DMS53 treated with DMSO at 0.1 percent for 48 hours (cell line): ENCODE data around the gene CYS1.
"Not testable (repeated sequence)": the region's sequence is repeated elsewhere in the genome, so short reads cannot be mapped to it uniquely, and the experiment has no call there.

ENCODE experiments used
- DNase-seq: peaks from one replicate; lab custom pipeline; 2025; ENCODE audit not compliant: unreplicated experiment; lab: John Stamatoyannopoulos, UW

Gene CYS1

DNA sequence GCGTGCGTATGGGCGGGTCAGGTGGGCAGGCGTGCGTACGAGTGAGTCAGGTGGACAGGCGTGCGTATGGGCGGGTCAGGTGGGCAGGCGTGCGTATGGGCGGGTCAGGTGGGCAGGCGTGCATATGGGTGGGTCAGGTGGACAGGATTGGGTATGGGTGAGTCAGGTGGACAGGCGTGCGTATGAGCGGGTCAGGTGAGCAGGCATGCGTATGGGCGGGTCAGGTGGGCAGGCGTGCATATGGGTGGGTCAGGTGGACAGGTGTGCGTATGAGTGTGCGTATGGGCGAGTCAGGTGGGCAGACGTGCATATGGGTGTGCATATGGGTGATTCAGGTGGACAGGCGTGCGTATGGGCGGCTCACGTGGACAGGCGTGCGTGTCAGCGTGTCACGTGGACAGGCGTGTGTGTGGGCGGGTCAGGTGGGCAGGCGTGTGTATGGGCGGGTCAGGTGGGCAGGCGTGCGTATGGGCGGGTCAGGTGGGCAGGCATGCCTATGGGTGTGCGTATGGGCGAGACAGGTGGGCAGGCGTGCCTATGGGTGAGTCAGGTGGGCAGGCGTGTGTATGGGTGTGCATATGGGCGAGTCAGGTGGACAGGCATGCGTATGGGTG is 64.7 kb downstream of the CYS1 start:
- not testable (repeated sequence) for DNase-seq

DNA sequence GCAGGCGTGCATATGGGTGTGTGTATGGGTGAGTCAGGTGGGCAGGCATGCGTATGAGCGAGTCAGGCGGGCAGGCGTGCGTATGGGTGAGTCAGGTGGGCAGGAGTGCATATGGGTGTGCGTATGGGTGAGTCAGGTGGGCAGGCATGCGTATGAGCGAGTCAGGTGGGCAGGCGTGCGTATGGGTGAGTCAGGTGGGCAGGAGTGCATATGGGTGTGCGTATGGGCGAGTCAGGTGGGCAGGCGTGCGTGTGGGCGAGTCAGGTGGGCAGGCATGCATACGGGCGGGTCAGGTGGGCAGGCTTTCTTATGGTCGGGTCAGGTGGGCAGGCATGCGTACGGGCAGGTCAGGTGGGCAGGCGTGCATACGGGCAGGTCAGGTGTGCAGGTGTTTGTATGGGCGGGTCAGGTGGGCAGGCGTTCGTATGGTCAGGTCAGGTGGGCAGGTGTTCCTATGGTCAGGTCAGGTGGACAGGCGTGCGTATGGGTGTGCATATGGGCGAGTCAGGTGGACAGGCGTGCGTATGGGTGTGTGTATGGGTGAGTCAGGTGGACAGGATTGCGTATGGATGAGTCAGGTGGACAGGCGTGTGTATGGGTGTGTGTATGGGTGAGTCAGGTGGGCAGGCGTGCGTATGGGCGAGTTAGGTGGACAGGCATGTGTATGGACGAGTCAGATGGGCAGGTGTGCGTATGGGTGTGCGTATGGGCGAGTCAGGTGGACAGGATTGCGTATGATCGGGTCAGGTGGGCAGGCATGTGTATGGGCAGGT is 65.6 kb downstream of the CYS1 start:
- DNase-seq, result no peak

DNA sequence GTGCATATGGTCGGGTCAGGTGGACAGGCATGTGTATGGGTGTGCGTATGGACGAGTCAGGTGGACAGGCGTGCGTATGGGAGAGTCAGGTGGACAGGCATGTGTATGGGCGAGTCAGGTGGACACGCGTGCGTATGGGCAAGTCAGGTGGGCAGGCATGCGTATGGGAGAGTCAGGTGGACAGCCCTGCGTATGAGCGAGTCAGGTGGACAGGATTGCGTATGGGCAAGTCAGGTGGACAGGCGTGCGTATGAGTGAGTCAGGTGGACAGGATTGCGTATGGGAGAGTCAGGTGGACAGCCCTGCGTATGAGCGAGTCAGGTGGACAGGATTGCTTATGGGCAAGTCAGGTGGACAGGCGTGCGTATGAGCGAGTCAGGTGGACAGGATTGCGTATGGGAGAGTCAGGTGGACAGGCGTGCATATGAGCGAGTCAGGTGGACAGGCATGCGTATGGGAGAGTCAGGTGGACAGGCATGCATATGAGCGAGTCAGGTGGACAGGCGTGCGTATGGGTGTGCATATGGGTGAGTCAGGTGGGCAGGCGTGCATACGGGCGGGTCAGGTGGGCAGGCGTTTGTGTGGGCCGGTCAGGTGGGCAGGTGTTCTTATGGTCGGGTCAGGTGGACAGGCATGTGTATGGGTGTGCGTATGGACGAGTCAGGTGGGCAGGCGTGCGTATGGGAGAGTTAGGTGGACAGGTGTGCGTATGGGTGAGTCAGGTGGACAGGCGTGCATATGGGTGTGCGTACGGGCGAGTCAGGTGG is 66.4 kb downstream of the CYS1 start:
- not testable (repeated sequence) for DNase-seq

DNA sequence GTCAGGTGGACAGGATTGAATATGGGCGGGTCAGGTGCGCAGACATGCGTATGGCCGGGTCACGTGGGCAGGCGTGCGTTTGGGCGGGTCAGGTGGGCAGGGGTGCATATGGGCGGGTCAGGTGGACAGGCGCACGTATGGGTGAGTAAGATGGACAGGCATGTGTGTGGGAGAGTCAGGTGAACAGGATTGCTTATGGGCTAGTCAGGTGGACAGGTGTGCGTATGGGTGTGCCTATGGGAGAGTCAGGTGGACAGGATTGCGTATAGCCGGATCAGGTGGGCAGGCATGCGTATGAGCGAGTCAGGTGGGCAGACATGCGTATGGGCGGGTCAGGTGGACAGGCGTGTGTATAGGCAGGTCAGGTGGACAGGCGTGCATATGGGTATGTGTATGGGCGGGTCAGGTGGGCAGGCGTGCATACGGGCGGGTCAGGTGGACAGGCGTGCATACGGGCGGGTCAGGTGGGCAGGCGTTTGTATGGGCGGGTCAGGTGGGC is 67.2 kb downstream of the CYS1 start:
- DNase-seq, result no peak

DNA sequence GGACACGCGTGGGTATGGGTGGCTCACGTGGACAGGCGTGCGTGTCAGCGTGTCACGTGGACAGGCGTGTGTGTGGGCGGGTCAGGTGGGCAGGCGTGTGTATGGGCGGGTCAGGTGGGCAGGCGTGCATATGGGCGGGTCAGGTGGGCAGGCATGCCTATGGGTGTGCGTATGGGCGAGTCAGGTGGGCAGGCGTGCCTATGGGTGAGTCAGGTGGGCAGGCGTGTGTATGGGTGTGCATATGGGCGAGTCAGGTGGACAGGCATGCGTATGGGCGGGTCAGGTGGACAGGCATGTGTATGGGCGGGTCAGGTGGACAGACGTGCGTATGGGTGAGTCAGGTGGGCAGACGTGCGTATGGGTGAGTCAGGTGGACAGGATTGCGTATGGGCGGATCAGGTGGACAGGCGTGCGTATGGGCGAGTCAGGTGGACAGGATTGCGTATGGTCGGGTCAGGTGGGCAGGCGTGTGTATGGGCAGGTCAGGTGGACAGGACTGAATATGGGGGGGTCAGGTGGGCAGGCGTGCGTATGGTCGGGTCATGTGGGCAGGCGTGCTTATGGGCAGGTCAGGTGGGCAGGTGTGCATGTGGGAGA is 67.7 kb downstream of the CYS1 start:
- DNase-seq, result not testable (repeated sequence)

DNA sequence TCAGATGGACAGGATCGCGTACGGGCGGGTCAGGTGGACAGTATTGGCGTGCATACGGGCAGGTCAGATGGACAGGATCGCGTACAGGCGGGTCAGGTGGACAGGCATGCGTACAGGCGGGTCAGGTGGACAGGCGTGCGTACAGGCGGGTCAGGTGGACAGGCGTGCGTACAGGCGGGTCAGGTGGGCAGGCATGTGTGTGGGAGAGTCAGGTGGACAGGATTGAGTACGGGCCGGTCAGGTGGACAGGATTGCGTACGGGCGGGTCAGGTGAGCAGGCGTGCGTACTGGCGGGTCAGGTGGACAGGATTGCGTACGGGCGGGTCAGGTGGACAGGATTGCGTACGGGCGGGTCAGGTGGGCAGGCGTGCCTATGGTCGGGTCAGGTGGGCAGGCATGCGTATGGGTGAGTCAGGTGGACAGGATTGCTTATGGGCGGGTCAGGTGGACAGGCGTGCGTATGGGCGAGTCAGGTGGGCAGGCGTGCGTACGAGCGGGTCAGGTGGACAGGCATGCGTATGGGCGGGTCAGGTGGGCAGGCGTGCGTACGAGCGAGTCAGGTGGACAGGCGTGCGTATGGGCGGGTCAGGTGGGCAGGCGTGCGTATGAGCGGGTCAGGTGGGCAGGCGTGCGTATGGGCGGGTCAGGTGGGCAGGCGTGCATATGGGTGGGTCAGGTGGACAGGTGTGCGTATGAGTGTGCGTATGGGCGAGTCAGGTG is 68.4 kb downstream of the CYS1 start:
- DNase-seq, result not testable (repeated sequence)

DNA sequence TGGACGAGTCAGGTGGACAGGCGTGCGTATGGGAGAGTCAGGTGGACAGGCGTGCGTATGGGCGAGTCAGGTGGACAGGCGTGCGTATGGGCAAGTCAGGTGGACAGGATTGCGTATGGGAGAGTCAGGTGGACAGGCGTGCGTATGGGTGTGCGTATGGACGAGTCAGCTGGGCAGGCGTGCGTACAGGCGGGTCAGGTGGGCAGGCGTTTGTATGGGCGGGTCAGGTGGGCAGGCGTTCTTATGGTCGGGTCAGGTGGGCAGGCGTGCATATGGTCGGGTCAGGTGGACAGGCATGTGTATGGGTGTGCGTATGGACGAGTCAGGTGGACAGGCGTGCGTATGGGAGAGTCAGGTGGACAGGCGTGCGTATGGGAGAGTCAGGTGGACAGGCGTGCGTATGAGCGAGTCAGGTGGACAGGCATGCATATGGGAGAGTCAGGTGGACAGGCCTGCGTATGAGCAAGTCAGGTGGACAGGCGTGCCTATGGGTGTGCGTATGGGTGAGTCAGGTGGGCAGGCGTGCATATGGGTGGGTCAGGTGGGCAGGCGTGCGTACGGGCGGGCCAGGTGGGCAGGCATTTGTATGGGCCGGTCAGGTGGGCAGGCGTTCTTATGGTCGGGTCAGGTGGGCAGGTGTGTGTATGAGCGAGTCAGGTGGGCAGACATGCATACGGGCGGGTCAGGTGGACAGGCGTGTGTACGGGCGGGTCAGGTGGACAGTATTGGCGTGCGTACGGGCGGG is 69.2 kb downstream of the CYS1 start:
- not testable (repeated sequence) for DNase-seq

DNA sequence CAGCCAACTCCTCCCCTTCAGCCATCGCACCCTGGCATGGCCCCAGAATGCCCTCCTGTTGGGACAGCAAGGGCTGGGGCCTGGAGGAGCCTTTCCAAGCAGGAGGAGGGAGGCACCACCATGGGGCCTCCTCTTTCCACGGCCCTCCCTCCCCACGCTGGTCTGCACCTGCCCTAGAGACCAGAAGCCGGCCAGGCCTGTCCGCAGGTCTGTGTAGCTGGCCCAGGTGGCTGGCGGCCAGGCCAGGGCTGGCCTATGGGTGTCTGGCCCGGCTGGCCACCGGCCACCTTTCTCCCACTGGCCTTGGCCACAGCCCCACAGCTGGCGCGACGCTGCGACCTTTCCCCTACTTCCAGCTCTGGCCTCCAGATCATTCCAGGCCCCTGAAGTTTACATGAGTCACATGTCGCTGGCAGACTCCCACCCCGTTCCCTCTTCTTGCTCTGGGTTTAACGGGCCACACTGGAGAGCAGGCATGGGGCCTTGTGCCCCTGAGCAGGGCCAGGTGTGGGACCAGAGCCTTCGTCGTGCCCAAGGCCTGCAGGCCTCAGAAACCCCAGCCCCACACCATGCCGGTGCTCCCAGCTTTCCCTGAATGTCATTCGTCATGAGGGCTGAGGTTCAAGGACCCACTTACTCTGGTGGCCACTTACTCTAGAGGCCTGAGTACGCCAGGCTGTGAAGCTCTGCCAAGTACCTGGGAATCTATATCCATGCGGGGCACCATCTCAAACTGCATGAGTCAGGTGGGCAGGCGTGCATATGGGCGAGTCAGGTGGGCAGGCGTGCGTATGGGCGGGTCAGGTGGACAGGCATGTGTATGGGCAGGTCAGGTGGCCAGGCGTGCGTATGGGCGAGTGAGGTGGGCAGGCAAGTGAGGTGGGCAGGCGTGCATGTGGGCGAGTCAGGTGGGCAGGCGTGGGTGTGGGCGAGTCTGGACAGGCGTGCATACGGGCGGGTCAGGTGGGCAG is 70.1 kb downstream of the CYS1 start:
- DNase-seq, result no peak

DNA sequence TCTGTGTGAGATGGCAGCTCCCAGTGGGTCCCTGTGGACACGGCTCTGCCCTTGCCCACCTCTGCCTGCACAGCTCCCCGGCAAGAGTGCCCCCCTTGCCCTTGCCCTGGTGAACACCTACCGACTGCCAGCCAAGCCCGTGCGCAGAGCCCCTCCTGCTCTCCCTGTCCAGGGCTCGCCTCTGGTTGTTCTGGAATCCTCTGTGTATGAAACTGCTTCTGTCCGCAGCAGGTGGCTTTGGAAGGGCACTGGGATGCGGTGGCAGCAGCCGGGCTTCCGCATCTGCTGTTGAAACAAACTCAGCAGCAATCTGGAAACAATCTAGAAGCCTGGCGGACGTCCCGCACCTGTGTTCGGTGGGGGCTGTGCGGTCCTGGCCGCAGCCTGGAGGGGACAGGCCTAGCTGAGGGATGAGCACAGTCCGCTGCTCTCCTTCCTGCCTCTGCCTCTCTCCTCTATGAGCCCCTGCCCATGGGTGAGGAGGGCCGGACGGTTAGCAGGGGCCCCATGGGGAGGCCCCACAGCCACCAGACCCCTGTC is 70.9 kb downstream of the CYS1 start:
- no peak for DNase-seq

DNA sequence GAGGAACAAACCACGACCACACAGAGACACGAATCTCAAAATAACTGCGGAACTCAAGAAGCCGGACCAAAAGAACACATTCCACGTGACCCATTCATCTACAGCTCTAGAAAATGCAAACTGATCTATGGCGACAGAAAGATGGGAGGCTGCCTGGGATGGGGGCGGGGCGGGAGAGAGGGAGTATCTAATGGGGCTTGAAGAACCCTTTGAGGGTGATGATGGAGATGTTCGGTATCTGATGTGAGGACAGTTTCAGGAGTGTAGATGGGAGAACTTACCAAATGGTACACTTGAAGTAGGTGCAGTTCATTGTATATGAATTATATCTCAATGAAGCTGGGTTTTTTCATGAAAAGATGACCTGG is 71.4 kb downstream of the CYS1 start:
- no peak for DNase-seq

DNA sequence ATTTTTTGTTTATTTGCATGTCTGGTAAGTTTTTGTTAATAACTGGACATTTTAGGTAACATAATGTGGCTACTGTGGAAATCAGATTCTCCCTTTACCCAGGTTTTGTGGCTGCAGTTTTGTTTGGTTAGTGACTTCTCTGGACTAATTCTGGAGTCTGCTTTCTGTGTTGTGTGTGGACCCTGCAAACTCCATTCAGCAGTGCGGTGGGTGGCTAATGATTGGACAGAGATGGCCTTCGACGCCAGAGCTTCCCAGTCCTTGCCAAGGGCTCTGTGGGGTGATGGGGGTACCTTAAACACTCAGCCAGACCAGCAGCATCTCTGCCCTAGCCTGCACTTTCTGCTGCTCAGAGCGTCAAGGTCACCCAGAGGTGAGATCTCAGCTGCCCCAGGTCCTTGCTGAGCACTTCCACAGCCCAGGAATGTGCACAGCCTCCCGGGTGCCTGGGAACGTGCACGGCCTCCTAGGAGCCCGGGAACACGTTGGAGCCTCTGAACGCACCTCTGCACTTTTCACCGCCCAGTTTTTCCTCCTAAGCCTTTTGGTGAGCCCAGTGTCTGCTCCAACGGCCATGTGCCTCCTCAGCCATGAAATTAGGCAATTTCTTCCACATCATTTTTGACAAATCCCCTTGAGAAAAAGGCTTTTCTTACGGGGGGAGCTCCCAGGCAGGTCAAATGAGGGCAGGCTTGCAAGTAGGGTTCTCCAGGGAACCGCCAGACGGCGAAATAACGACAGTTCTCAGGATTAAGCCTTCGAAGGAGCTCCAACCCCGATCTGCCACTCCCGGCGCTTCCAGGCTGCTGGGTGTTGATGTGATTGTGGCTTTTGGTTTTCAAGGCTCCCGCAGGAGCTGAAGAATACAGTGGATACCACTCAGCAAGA is 72.0 kb downstream of the CYS1 start:
- DNase-seq, result no peak

DNA sequence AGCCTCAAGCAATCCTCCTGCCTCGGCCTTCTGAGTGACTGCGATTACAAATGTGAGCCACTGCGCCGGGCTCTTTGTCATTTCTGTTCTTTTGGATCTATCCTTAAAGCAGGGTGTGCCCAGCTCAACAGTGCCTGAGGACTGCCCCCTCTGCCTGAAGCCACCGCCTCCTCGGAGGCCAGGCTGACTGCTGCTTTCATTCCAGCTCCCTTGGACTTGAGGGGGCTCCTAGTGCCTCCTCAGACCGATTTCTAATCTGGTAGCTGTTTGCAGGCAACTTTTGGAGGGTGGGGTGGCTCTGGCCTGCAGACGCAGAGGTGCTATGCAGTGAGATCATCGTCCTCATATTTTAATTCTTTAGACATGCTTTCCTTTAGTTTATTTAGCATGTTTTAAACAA is 72.8 kb downstream of the CYS1 start:
- DNase-seq, result no peak
